IPS-18c (cell line): Measurements from ENCODE around the gene DENND2A.
A peak's percentile ranks its signal among the peaks of the same experiment; 100 is the strongest.
"Not testable (repeated sequence)": the region's sequence is repeated elsewhere in the genome, so short reads cannot be mapped to it uniquely, and the experiment has no call there.

Experiments used
- H3K4me3 ChIP-seq: 2 replicates; pipeline ENCODE4 v1.7.0; 2013; ENCODE audit warnings: low read depth, mild to moderate bottlenecking, low read length, moderate library complexity; ENCODE audit not compliant: insufficient read depth
- H3K9me3 ChIP-seq: one replicate; pipeline ENCODE4 v1.6.1; 2013; ENCODE audit warnings: mild to moderate bottlenecking, low read length, moderate library complexity; ENCODE audit not compliant: control insufficient read depth, insufficient read depth

DENND2A gene, protein sequence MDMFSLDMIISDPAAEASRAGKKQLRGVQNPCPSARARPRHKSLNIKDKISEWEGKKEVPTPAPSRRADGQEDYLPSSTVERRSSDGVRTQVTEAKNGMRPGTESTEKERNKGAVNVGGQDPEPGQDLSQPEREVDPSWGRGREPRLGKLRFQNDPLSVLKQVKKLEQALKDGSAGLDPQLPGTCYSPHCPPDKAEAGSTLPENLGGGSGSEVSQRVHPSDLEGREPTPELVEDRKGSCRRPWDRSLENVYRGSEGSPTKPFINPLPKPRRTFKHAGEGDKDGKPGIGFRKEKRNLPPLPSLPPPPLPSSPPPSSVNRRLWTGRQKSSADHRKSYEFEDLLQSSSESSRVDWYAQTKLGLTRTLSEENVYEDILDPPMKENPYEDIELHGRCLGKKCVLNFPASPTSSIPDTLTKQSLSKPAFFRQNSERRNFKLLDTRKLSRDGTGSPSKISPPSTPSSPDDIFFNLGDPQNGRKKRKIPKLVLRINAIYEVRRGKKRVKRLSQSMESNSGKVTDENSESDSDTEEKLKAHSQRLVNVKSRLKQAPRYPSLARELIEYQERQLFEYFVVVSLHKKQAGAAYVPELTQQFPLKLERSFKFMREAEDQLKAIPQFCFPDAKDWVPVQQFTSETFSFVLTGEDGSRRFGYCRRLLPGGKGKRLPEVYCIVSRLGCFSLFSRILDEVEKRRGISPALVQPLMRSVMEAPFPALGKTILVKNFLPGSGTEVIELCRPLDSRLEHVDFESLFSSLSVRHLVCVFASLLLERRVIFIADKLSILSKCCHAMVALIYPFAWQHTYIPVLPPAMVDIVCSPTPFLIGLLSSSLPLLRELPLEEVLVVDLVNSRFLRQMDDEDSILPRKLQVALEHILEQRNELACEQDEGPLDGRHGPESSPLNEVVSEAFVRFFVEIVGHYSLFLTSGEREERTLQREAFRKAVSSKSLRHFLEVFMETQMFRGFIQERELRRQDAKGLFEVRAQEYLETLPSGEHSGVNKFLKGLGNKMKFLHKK

DNA sequence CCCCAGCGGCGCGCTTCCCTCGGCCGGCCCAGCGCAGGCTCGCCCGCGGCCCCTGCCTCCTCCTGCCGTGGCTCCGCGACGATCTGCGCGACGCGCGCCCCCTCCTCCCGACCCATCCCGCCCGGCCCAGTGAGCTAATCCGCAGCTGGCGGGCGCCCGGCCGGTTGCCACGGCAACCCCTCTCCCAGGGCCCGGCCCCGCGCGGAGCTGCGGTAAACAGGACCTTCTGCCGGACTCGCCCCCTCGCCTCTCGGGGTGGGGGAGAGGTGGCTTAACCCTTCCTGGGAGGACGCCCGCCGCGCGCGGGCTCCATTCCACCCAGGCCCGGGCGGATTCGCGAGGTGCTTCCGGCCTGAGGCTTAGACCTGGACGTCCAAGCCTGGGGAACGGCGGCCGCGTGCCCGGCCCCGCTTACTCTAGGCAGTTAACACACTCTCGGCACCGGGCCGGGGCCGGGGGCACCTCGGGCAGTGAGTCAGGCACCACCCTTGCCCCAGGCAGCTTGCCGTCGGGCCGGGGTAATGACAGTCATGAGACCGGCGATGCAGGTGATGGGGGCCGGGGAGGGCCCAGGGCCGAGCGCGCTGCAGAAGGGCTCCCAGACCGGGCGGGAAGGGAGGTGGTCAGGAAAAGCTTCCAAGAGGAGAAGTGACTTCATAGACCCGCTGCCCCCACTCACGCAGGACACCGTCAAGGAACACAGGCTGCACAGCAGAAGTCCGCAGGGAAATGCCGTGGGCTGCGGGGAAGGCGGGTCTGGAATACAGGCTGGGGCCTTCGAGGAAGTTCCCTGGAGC is at the start of gene DENND2A:
TSS of gene DENND2A (minus strand) at position 87 of the 797 bp plus-strand sequence. CDS start 38,416 bp downstream, outside the sequence.
- no peaks in the 10 kb centered on the region for H3K9me3 ChIP-seq
- H3K4me3 ChIP-seq: peak within 1 kb of the TSS; percentile 81

DNA sequence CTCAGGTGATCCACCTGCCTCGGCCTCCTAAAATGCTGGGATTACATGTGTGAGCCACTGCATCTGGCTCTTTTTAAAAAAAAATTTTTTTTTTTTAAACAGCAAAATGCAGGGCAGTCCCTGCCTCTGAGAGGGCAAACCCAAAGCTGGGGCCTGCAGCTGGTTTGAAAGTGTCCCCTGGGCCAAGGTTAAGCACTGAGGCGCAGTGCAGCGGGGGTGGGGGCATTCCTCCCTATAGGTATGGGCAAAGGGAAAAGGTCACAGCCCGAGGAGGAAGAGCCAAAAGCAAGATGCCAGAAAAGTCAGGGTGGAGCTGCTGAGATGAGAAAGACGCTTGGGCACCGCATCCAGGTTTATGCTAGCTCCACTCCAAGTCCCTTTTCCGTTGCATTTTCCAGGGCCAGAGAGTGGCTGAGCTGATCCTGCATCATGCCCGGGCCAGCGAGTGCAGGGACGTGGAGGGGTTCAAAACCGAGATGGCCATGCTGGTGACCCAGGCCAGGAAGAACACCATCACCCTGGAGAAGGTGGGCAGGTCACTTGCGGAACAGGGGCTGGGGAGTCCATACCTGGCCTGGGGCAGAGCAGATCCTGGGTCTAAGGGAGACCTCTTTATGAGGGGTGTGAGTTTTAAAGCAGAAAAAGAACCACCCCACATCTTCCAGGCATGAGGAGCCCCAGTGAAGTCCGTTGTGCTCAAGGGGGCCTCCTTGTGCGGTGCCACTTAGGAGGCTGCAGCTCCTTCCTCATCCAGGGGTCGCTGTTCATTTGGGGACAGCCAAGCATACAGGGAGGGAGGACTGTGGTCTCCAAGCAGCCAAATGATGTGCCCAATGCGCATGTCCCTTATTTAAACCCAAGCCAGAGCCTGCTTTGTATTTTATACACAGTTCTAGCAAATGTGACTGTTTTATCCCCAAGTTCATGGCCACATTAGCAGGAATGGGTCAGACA is 48.9 kb upstream of the DENND2A start:
- no peak overlapping the region for H3K4me3 ChIP-seq
- H3K9me3 ChIP-seq: no peaks in the 10 kb centered on the region

DNA sequence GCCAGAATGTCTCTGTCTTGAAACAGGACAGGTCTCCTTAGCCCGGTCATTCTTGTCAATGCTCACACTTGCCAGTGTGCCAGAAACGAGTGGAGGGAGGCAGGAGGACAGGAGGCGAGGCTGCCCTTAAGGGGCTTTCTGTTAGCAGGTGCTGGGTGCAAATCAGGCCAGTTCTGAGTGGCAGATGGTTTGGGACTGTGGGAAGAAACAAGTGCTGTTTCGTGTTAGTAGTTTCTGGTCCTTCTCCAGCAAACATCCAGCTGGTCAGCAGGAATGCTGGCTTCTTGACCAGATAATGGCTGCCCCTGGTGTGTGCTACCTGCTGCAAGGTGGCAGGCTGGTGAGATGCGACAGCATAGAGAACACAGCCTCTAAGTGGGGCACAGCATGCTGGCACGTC is 47.7 kb upstream of the DENND2A start:
- Histone ChIP-seq H3K4me3 (no peak overlapping the region), H3K9me3 (no peaks in the 10 kb centered on the region)

DNA sequence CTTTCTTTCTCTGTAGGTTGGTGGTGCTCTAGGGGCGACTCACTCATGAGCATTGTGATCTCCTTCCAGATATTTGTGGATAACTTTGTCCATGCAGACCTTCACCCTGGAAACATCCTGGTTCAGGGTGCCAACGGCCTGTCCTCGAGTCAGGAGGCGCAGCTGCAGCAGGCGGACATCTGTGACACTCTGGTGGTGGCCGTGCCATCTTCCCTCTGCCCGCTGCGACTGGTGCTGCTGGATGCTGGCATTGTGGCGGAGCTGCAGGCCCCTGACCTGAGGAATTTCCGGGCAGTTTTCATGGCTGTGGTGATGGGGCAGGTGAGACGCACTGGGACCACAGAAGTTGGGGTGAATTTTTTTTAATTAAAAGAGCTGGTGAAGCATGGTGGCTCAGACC is 46.3 kb upstream of the DENND2A start:
- no peak overlapping the region for H3K4me3 ChIP-seq
- no peaks in the 10 kb centered on the region for H3K9me3 ChIP-seq

DNA sequence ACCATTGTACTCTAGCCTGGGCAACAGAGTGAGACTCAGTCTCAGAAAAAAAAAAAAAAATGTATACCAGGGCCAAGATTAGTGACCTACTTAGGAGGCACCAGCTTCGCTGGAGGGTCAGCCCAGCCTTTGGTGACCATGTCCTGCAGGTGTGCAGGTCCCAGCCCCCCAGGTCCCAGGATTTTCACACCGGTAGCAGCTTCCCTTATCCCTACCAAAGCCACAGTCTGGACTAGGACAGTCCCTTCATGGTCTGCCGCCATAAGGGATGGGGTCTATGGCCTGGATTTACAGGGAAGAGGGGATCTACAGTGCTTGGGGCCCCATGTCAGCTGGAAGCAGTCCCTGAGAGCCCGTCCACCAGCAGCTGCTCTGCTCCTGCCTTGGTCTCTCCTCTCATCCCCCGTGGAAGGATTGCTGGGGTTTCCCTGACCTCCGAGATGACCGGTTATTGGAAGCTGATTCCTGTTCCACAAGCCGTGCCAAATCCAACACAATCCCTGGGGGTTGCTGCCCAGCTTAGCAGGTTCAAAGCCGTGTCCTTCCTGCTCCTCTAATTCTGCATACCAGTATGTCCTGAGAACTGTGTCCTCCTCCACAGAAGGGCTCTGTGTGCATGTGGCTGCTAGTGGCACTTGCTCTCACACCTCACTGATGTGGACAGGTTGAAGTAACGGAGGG is 44.9 kb upstream of the DENND2A start:
- Histone ChIP-seq H3K4me3 (no peak overlapping the region), H3K9me3 (no peaks in the 10 kb centered on the region)

DNA sequence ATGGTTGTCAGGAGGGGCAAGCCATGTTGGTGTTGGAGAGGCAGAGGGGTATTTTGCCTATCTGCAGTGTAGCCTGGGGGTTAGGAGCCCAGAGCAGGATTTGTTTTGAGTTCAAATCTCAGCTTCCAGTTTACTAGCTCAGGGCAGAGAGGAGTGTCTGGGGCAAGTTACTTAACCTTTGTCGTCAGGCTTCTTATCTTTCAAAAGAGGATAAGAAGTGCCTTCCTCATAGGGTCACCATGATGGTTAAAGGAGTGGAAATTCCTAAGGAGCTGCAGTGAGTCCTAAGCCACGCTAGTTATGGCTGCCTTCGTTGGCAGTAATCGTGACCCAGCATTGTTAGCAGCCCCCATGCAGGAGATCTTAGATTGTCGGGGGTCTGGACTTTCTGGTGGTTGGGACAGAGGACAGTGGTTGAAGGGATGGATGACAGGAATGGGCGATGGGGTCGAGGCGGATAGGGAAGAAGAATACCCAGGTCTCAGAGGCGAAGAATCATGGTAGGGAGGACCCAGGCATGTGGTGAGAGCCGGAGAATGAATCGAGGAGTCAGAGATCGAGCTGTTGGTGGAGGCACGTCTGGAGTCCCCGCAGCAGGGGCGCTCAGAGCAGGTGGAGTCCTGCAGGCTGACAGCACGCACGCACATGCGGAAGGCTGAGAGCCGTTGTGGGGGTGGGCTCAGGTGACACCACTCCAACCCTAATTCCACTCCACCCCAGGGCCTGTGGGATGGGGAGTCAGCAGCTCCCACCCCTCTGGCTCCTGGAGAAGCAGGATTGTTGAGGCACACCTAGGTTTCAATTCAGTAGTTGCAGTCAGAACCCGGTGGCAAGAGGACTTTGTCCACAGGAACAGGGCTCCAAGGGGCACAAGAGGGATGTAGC is 43.7 kb upstream of the DENND2A start:
- Histone ChIP-seq H3K4me3 (no peak overlapping the region), H3K9me3 (no peaks in the 10 kb centered on the region)

DNA sequence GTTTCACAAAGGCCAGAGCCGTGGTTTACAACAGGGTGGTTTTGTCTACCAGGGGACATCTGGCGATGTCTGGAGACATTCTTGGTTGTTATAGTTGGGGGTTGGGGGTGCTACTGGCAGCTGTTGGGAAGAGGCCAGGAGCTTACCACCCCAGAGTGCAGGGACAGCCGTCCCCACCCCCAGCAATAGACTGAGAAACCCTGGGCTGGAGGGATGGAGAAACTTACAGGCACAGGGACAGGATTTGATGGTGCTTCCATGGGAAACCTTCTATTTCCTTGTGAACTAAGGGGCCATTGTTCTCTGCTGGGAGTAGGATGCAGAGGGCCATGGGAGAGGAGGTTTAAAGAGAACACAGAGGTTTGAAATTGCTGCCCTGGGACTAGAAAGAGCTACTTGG is 43.0 kb upstream of the DENND2A start:
- H3K9me3 ChIP-seq: no peaks in the 10 kb centered on the region
- H3K4me3 ChIP-seq: no peak overlapping the region

DNA sequence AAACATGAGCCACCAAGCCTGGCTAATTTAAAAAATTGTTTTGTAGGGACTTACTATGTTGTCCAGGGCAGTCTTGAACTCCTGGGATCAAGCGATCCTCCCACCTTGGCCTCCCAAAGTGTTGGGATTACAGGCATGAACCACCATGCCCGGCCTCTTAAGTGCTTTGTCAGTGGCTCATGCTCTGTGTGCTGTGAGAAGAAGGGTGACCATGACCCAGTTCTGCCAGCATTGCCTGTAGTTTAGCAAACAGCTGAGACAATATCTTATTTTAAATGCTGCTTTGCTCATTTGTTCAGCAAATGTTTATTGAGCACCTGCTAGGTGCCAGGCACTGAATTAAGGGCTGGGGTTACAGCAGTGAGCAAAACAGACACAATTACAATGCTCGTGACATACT is 41.2 kb upstream of the DENND2A start:
- Histone ChIP-seq H3K4me3 (no peak overlapping the region), H3K9me3 (no peaks in the 10 kb centered on the region)

DNA sequence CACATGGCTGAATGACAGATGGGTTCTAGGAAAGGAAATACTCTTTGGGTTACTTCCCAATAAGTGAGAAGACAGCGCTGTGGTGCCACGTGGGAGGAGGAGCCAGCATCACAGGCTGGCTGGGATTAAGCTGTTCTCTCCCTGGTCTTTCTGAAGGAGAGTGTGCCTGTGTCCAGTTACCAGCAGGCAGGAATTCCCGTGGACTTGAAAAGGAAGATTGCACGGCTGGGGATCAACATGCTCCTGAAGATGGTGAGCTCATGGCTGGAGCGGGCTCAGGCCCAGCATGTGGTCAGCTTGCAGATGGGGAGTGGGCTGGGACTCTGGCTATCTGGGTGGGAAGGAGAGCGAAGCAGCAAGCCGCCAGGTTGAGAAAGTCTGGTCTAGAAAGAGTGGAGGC is 40.3 kb upstream of the DENND2A start:
- no peak overlapping the region for H3K4me3 ChIP-seq
- H3K9me3 ChIP-seq: no peaks in the 10 kb centered on the region

DNA sequence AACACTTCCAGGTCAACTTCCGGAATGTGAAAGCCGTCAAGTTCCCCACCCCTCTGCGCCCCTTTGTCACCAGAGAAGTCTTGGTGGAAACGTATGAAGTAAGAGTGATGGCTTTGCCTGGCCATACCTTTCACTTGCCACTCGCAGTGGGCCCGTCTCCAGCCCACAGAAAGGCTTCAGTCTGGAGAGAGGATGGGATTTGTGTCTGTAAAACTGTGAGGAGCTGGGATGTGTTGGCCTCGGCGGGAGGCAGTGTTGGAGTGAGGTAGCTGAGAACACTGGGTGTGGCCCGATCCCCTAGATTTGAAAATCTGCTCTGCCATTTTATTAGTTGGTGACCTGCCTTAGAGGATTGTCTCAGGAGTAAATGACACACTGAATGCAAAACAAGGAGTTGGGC is 38.6 kb upstream of the DENND2A start:
- no peak overlapping the region for H3K4me3 ChIP-seq

DNA sequence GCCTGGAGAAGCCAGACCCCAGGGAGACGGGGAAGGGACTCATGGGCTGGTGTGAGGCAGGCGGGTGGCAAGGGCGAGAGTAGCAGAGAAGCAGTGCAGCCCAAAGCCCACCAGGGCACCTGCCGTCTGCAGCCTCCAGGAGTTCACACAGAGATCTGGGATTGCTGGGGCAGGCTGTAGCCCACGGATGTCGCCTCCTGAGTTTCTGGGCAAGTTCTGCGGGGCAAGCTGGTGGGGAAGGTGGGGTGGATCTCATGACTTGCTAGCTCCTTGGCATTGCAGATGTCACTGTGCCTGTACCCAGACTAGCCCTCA is 38.2 kb upstream of the DENND2A start:
- H3K4me3 ChIP-seq: no peak overlapping the region
- no peaks in the 10 kb centered on the region for H3K9me3 ChIP-seq

More for the DNA sequence above, 38.6 kb upstream of the DENND2A start:
- H3K9me3 ChIP-seq: no peaks in the 10 kb centered on the region

DNA sequence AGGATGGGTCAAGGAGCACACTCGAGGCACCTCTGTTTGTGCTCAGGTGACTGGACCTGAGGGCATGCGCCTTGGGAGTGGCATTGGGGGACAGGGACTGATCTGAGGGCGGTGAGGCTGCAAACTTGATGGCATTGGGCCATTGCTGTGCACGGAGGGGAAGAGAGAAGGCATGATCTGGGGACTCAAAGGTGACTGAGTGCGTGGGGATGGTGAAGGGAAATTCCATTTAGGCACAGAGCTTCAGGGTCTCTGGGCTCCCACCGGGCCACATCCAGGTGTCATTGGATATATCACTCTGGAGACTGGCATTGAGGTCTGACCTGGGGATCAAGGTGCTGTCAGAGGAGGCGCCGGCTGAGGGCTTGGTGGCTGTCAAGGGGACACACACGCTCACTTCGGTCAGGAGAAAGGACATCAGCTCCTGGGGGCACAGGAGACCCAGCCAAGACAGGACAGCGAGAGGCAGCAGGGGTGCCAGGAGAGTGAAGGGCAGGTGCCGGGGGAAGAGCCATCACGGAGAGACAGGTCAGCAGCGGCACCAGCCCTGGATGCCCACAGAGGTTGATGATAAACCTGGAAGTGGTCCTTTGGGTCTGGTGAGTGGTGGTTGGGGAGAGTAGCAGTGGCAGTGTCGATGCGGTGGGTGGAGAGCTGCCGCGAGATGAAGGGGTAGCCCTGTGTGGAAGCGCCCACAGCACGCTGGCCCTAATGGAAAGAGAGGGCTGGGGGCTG is 37.6 kb upstream of the DENND2A start:
- no peaks in the 10 kb centered on the region for H3K9me3 ChIP-seq
- H3K4me3 ChIP-seq: no peak overlapping the region

DNA sequence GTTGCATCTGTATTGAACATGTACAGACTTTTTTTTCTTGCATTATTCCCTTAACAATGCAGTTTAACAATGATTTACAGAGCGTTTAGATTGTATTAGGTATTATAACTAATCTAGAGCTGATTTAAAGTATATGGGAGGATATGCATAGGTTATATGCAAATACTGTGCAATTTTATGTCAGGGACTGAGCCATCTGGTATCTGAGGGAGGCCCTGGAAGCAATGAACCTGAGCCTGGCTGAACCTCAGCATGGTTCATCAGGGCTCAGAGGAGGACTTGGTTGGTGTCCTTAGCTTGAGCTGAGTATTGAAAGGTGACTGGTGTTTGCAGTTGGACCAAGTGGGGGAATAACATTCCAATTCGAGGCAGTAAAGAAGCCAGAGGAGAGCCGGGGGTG is 36.9 kb upstream of the DENND2A start:
- Histone ChIP-seq H3K4me3 (no peak overlapping the region), H3K9me3 (no peaks in the 10 kb centered on the region)

DNA sequence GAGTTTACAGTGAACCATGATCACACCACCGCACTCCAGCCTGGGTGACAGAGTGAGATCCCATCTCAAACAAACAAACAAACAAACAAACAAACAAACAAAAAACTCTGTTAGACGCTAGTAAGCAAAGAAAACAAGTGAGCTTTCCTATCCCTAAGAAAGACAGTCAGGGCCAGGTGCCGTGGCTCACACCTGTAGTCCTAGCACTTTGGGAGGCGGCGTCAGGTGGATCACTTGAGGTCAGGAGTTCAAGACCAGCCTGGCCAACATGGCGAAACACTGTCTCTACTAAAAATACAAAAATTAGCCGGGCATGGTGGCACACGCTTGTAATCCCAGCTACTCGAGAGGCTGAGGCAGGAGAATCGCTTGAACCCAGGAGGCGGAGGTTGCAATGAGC is 36.3 kb upstream of the DENND2A start:
- H3K4me3 ChIP-seq: not testable (repeated sequence)

DNA sequence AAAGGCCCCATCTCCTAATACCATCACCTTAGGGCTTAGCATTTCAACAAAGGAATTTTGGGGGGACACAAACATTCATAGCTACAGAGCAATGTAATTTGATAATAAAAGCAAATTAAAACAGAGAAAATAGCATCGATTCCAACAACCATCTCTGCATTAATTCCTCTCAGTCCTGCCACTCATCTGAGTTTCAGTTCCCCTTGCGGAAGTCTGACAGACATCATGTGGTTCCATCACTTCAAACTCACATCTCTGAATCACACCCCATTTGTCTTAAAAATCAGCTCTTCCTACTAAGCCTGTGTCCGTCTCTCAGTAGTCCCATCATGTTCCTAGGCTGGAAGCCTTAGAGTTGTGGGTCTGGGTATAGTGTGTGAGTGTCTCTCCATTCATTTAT is 35.7 kb upstream of the DENND2A start:
- H3K4me3 ChIP-seq: no peak overlapping the region

More for the DNA sequence above, 36.3 kb upstream of the DENND2A start:
- not testable (repeated sequence) for H3K9me3 ChIP-seq

More for the DNA sequence above, 35.7 kb upstream of the DENND2A start:
- H3K9me3 ChIP-seq: no peaks in the 10 kb centered on the region
